ENCODE data around the gene SMG1. TPM values are rescaled to one million over a fixed set of nuclear protein-coding genes. Genes with fewer than 3 reads are reported as not detected.
"Not testable (repeated sequence)": the region's sequence is repeated elsewhere in the genome, so short reads cannot be mapped to it uniquely, and the experiment has no call there.

Gene SMG1
- total RNA-seq, 4 donors from 2014 or later: 88.5 to 183 (median 159) TPM

DNA sequence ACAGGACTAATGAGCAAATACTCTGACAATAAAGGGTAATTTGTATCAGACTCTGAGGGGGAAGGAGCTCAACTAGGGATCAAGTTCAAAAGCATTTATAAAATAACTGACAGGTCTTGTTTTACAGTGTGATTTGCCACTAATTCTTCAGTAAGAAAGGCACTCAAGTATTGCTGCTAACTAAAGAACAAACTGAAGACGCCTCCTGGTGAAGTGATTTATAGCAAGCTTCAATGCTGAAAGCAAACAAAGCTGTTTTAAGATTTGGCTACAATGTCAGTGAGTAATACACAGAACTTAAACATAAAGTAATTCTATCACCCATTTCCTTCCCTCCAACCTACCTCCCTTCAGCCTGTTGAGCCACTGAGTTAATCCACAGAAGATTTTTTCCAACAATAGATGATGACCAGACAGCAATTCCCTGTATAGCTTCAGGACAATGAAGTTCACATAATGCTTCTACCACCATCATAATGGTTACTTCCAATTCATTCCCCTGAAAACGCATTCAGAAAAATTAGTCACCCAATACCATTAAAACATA lies 59.9 kb downstream of the SMG1 start:
- H3K9me3 ChIP-seq; H3K4me3 ChIP-seq; H3K4me1 ChIP-seq; H3K27me3 ChIP-seq; intact Hi-C loops (cut with DNase I; ENCODE audit: low total_unique reads); in situ Hi-C loops (cut with MboI; ENCODE audit: low sequenced_read_pairs in 4 of 4); ATAC-seq; DNase-seq: not testable (repeated sequence)
- peak overlapping the region; percentile 53 to 73 (median 64) for H3K27ac ChIP-seq
- peaks cover 0 to 62% of the 10 kb centered on the region in 2 donors for H3K36me3 ChIP-seq

DNA sequence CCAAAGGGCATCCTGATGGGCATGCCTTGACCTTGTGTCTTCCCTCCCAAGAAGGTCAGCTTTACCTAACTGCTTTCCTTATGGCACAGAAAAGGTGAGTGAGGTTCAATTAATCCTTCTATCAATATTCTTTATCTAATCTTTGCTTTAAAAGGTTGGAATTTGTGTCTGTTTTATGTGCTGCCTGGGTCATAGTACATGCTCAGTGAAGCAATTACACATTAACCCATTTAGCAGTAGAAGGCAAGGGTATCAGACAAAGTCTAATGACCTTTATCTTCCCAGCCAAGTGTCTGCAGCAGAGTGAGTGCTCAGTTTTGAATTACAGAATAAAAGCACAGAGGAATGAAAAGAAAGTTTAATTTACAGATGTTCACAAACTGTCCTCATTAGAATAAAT lies 63.3 kb downstream of the SMG1 start:
- Histone ChIP-seq H3K27ac (peak overlapping the region in 3 of 4 donors; percentile 17 to 49 (median 30)), H3K36me3 (peaks cover 0 to 51% of the 10 kb centered on the region in 2 donors)
- H3K4me1 ChIP-seq; in situ Hi-C loops (cut with MboI; ENCODE audit: low sequenced_read_pairs in 4 of 4); H3K27me3 ChIP-seq; ATAC-seq; H3K9me3 ChIP-seq; H3K4me3 ChIP-seq; DNase-seq; intact Hi-C loops (cut with DNase I; ENCODE audit: low total_unique reads): not testable (repeated sequence)

DNA sequence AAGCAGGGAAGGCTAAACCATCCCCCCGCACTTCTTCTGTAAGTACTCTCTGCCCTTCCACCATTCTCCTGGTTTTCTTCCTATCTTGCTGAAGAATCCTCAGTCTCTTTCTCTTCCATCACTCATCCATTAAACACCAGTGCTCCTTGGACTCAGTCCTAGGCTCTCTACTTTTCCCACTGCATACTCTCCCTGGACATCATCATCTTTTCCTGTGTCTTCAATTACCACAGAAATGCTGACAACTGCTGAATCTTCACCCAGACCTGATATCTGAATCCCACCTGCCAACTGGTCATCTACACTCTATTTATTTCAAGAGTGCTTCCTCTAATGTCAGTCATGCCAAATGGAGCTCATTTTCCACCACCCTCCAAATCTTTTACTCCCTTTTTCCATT lies 71.0 kb downstream of the SMG1 start:
- no peak for TF ChIP-seq POLR2A (IDR thresholded peaks at IDR 0.05)
- TF ChIP-seq, protein P1, sequence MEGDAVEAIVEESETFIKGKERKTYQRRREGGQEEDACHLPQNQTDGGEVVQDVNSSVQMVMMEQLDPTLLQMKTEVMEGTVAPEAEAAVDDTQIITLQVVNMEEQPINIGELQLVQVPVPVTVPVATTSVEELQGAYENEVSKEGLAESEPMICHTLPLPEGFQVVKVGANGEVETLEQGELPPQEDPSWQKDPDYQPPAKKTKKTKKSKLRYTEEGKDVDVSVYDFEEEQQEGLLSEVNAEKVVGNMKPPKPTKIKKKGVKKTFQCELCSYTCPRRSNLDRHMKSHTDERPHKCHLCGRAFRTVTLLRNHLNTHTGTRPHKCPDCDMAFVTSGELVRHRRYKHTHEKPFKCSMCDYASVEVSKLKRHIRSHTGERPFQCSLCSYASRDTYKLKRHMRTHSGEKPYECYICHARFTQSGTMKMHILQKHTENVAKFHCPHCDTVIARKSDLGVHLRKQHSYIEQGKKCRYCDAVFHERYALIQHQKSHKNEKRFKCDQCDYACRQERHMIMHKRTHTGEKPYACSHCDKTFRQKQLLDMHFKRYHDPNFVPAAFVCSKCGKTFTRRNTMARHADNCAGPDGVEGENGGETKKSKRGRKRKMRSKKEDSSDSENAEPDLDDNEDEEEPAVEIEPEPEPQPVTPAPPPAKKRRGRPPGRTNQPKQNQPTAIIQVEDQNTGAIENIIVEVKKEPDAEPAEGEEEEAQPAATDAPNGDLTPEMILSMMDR (IDR thresholded peaks at IDR 0.05 in 4 of 5, conservative IDR thresholded peaks at IDR 0.05 in 1 of 5): no peak

DNA sequence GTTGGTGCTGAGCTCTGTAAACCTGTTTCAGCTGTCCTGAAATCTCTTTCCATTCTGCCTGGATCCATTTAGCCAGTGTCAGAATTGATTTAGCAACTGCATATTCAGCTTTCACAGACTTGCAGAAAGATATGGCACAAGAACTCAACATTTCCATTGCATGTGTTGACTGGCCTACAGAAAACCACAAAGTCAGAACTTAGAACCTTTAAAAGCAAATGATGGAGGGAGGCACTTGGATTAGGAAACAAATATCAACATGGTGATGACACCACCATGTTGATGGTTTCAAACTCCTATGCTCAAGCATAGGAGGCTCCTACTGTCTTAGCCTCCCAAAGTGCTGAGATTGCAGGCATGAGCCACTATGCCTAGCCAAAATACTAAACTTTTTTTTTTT lies 72.5 kb downstream of the SMG1 start:
- no peak for TF ChIP-seq POLR2A (IDR thresholded peaks at IDR 0.05)
- TF ChIP-seq, protein P1 (IDR thresholded peaks at IDR 0.05 in 4 of 5, conservative IDR thresholded peaks at IDR 0.05 in 1 of 5): no peak
- in situ Hi-C loops (cut with MboI; ENCODE audit: low sequenced_read_pairs in 4 of 4): no loop called here

More for the DNA sequence above, 71.0 kb downstream of the SMG1 start:
- ATAC-seq (peak in 1 of 2 donors; percentile 26), DNase-seq (no peak)
- Histone ChIP-seq H3K27ac (peak overlapping the region; percentile 5 to 43 (median 35)), H3K9me3 (no peaks in the 10 kb centered on the region), H3K4me1 (peaks cover 0 to 7% of the 10 kb centered on the region in 2 donors), H3K36me3 (peaks cover 0 to 84% of the 10 kb centered on the region in 2 donors), H3K4me3 (no peak overlapping the region), H3K27me3 (no peaks in the 10 kb centered on the region)
- intact Hi-C loops (cut with DNase I; ENCODE audit: low total_unique reads) (no loop called here), in situ Hi-C loops (cut with MboI; ENCODE audit: low sequenced_read_pairs in 4 of 4) (no loop called here)

DNA sequence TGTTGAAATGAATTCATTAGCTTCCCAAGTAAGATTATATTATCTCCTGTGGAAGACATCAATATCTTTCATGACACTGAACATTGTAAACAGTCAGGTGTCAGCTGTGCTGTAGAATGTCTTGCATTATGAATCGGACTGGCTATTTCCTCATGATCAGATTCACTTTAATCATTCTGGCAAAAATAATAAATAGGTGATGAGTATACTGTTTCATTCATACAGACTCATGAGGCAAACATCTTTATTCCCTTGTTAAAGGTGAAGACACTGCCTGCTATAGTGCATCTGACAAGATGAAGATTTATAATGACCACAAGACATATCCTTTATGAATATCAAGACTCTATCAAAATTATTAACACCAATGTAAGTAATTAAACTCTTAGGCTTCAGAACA lies 73.6 kb downstream of the SMG1 start:
- Histone ChIP-seq H3K27ac (peak overlapping the region; percentile 42 to 63 (median 46)), H3K4me3 (no peak overlapping the region), H3K9me3 (no peaks in the 10 kb centered on the region), H3K27me3 (no peaks in the 10 kb centered on the region), H3K4me1 (peaks cover 0 to 7% of the 10 kb centered on the region in 2 donors), H3K36me3 (peaks cover 8 to 92% of the 10 kb centered on the region in 2 donors)
- intact Hi-C loops (cut with DNase I; ENCODE audit: low total_unique reads) (loop anchor here (5.0 kb wide), 1 partner anchor 35 kb away; no protein-coding TSS in a partner anchor), in situ Hi-C loops (cut with MboI; ENCODE audit: low sequenced_read_pairs in 4 of 4) (no loop called here)
- DNase-seq: no peak
- no peak for TF ChIP-seq POLR2A (IDR thresholded peaks at IDR 0.05)
- TF ChIP-seq, protein P1 (IDR thresholded peaks at IDR 0.05 in 4 of 5, conservative IDR thresholded peaks at IDR 0.05 in 1 of 5): no peak
- peak in 1 of 2 donors; percentile 63 for ATAC-seq

More for the DNA sequence above, 72.5 kb downstream of the SMG1 start:
- no peak overlapping the region for H3K4me3 ChIP-seq
- no peaks in the 10 kb centered on the region for H3K27me3 ChIP-seq
- ATAC-seq: no peak
- no peak for DNase-seq
- H3K4me1 ChIP-seq: peaks cover 0 to 7% of the 10 kb centered on the region in 2 donors
- H3K9me3 ChIP-seq: no peaks in the 10 kb centered on the region
- peaks cover 8 to 89% of the 10 kb centered on the region in 2 donors for H3K36me3 ChIP-seq
- intact Hi-C loops (cut with DNase I; ENCODE audit: low total_unique reads): loop anchor here (5.0 kb wide), 1 partner anchor 36 kb away; no protein-coding TSS in a partner anchor
- peak overlapping the region in 2 of 4 donors; percentile 42 to 63 for H3K27ac ChIP-seq
